CD4-positive, alpha-beta T cell treated with Interleukin-2 at 100 ng/mL for 4 hours (primary cell): ENCODE measurements around the gene TRMT61B.

Experiments used
- DNase-seq: peaks from one replicate; pipeline ENCODE4 v3.0.0-alpha.2; 2020; ENCODE audit warnings: low spot score

TRMT61B gene

DNA sequence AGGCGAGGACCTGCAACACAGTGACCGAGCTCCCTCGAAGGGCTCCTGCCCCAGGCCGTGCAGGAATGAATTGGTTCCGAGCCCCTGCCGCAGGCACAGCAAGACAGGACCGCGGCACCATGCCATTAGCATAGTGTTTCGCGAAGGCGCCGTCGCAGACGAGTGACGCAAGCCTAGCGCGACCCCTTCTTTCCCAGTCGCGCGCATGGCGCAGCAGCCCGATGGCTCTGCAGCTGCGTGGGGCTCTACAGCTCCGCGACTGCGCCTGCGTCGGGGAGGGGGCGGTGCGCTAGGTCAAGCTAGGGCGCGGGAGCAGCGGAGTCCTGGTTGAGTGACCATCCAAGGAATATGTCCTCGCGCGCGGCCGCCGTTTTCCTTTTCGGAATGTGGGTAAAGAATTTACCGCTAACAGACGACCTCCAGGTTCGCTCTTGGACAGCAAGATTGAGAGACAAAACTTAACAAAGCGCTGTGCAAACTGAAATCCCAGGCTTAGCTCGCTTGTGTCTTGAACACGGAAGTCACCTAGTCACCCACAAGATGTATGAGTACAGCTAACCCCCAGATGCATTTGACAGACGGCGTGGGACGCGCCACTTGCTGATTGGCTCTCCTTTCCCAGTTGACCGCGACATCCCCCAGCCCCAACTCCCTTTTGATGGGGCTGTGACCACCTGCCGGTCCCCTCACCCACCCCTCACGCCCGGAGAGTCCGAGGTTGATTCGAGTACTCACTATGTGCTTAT is at the start of gene TRMT61B:
Gene TRMT61B, minus strand, starts transcription at position 164 of the 746 bp plus-strand sequence. Its CDS starts 32 bp downstream, at position 132.
- peak; percentile 96 for DNase-seq

DNA sequence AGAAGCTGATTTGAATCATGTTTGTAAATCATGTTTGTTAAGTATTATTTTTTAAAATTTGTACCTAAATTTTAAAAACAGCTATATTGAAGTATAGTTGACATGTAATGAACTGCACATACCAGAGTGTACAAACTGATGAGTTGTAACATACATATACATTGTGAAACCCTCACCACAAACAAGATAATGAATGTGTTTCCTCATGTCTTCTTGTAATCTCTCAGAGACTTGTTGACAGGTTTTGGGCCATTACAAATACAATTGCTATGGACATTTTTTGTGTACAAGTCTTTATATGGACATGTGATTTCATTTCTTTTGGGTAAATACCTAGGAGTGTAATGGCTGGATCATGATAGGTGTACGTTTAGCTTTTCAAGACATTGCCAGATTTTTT is 45.8 kb upstream of the TRMT61B start:
- no peak for DNase-seq

DNA sequence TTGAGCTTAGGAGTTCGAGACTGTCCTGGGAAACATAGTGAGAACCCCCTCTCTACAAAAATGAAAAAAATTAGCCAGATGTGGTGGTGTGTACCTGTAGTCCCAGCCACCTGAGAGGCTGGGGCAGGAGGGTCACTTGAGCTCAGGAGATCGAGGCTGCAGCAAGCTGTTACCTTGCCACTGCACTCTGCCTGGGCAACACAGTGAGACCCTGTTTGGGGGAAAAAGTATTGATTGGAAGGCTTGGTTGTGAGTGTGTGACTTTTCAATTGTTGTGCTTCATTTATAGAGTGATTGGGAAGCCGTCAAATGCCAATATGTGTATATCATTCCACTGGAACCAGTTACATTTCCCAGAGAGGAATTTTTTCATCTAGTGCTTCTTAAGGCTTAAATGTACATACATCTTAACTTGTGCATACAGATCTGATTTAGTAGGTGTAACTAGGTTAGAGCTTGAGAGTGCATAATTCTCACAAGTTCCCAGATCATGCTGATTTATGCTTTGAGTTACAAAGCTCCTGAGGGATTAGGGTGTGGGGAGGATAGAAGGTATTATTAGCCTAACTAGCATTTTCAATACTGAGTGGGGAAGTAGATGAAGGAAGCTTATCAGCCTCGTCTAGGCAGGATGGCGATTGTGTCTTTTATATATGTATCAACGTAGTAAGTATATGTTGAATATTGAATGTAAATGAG is 39.7 kb upstream of the TRMT61B start:
- no peak for DNase-seq

DNA sequence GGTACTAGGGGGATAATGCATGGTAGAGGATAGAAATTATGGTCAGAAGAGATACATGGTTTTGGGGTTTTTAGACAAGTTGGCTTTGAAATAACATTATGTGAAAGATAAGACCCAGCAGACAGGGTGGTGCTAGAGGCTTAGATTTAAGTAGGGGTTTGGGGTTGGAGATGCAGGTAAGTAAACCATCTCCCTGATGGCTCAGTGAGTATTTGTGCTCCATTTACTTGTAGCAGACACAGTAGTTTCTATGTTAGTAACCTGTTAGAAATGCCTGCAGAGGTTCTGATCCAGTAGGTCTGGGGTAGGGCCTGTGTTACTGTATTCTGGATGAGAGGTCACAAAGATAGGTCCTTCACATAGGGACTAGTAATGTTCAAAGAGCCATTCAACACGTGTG is 38.1 kb upstream of the TRMT61B start:
- no peak for DNase-seq

DNA sequence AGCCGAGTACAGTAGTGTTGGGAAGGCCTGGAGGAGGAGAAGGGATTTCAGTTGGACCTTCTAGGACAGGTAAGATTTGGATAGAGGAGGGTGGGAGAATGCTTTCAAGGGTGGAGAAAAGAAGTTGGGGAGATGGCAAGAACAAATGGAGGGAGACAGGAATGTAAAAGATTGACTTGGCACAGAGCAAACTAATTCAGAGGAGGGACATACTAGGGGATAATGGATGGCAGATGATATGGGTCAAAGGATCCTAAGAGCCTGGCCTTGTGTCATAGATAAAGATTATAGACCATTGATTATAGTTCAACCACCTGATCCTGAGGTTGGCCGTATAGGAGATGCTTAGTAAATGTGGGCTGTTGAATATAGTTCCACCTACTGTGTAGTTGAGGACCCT is 36.7 kb upstream of the TRMT61B start:
- DNase-seq = no peak

DNA sequence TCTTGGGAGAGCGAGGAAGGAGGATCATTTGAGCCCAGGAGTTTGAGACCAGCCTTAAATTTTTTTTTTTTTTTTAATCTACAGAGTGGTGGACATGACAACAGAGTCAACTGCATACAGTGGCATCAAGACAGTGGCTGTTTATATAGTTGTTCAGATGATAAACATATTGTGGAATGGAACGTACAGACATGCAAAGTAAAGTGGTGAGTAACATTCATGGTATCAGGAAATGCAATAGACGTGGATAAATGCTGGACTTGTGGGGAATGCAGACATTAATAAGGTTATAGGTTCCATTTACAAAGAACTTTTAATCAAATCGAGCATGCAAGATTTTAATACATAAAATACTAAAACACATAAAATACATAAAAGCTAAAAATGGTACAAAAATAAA is 36.3 kb upstream of the TRMT61B start:
- DNase-seq = no peak

DNA sequence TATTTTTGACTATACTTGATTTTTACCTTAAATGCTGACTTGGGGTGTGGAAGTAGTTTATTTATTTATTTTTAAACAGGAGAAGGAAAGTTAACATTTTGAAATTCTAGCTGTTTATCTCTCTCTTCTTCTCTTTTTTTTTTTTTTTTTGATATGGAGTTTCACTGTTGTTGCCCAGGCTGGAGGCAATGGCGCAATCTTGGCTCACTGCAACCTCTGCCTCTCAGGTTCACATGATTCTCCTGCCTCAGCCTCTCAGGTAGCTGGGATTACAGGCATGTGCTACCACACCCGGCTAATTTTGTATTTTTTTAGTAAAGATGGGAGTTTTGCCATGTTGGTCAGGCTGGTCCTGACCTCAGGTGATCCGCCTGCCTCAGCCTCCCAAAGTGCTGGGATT is 35.4 kb upstream of the TRMT61B start:
- no peak for DNase-seq

DNA sequence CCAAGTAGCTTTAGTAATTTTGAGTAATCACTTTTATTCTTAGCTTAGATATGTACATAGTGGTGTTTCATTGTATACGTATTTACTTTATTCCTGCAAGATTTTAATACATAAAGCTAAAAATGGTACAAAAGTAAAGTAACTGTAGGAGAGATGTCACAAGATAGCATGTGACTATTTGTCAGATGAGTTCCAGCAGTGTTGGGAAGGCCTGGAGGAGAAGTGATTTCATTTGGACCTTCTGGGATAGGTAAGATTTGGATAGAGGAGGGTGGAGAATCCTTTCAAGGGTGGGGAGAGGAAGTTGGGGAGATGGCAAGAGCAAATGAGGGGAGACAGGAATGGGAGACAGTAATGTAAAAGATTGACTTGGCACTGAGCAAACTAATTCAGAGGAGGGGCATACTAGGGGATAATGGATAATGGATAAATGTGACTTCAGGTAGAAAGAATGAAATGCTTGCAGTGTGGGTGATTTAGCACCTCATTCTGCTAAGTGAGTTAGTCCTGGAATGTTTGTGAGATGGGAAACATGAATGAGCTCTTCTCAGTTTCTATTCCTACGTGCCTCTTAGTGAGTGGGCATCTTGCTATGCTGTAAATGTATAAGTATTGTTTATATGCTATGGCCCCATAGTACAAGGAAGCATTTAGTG is 34.8 kb upstream of the TRMT61B start:
- DNase-seq = no peak

DNA sequence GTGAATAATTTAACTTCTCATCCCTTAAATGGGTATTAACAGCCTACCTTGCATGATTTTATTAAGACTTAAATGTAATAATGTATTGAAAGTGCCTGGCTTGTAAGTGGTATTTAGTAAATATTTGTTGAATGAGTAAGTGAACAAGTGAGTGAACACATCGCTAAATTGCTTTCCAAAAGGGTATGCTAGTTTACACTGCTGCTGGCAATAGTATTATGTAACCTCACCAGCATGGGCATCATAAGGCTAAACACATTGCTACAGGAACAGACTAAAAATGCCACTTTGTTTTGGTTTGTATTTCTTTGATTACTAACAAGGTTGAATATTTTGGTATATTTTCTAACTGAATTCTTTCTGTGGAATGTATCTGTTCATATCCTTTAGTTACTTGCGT is 34.2 kb upstream of the TRMT61B start:
- DNase-seq = no peak

DNA sequence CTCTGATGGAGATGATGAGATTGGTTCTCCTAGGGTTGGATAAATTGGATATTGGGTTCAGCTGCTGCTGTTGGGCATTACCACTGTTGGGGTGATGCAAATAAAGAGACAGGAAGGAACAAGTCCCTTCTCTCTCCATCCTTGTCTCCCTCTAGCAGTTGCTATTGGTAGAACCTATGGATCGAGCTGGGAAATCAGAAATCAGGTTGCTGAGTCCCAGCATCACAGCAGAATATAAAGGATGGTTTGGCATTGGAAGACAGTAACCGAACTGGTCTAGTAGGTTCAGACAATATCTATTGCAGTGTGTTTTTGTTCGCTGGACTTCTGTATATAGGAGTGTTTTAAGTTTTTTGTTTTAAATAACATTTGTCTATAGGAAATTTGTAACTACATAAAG is 32.5 kb upstream of the TRMT61B start:
- DNase-seq = no peak

DNA sequence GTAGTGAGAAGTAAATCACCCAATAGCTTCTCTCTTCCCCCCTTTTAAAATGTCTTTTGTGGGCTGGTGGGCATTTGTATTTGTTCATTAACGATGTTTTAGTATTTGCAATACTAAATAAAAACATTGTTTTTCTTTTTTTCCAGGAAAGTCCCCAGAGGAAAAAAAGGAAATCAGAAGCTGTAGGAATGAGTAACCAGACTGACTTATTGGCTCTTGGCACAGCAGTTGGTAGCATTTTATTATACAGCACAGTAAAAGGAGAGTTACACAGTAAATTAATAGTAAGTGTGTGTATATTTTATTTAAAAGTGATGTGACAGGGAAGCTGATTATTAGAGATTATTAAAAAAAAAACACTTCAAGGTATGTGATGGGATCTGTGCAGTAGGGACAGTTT is 31.7 kb upstream of the TRMT61B start:
- DNase-seq = no peak

DNA sequence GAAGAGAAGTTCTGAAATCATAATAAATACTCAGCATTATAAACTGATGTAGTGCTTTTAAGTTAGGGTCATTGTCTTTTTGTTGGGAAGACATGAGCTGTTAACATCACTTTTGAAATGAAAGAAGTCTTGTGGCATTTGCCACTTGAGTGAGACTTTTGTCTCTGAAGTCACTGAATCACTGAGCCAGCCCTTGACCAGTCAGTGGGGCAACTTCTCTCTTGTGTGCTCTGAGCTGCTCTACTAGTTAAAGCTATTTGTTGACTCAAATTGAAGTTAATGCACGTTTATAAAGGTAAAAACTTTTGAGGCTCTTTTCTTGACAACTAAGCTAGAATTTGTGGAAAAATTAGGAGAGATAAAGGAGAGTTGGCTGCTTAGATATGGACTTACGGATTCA is 31.1 kb upstream of the TRMT61B start:
- no peak for DNase-seq

DNA sequence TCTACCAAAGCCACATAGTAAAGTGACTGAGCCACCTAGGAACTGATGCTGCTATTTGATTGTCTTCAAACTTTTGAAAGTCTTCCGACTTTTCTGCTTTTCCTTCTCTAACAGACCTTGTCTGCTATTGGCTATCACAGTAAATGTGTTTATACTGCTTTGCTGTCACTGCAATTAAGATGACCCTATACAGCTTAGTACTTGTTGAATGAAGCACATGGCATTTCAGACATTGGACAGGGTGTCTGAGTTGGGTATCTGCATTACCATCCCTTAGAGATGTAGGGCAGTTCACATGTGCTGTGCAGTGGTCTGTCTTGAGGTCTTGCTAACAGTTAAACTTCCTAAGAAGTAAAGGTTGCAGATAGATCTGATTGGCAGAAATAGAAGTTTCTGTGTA is 27.9 kb upstream of the TRMT61B start:
- DNase-seq = no peak

DNA sequence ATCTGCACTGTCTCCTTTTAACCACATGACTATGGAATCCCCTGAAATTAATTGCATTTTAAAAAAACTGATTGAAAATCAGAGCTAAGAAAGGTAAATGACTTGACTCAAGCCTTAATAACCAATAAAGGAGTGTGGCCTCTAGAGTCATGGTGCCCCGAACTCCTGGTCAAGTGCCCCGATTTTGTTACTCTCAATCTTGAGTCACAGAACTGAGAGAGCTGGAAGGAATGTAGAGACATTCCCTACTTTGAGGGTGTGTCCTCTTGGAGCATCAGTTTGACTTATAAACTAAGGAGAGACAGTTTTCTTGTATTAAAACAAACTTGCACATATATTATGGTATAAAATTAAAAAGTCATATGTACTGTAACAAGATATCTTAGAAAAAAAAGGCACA is 26.8 kb upstream of the TRMT61B start:
- no peak for DNase-seq

DNA sequence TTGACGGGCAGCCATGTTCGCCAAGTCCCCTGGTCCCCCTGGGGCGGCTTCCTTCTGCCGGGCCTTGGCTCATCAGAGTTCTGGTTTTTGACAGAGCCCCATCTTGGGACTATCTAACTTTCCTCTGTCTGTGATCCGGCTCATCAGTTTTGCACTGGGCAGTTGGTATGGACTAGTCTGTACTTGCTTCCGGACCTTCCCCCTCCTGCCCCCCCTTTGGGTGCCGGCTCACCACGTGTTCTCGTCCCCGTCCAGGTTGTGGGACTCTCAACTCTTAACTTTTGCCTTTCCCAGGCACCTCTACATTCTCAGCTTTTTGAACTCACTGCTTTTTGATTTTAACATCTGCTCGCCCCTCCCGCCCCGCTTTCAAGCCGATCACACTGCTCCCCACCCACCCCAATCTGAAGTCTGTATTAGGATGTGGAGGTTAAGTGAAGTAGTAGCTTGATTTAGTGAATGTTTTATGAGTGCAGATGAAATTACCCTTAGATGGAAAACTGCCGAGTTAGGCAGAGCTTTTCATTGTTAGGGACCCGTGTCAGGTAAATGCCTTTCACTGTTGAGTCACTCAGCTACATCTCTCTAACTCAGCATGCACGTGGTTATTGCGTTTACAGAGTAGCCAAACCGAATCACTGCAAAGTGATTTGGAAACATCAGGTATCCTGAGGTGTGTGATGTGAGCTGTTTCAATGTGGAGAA is 25.2 kb upstream of the TRMT61B start:
- DNase-seq = peak; percentile 38

DNA sequence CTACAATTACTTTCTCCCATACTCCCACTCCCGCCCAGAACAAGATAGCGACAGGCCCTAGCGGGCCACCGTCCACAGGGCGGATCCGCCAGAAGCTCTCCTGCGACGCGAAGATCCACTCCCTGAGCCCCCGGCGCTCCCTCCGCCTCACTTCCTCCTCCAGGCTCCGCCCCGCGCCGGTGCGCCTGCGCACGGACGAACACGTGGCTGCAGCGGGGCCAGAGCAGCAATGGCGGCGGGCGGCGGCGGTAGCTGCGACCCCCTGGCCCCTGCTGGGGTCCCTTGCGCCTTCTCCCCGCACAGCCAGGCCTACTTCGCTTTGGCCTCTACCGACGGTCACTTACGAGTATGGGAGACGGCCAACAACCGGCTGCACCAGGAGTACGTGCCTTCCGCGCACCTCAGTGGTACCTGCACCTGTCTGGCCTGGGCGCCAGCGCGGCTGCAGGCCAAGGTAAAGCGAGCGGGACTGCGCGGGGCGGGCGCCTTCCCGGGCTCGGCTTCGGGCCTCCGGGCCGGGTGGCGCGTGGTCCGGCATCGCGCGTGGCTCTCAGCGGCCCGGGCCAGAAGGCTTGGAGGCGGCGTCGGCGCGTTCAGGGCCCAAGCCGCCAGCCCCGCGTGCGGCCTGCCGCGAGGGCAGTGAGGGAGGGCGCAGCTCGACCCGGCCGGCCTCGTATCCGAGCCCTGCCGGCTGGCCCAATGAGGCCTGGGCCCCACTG is 24.5 kb upstream of the TRMT61B start, which contains the start of gene WDR43:
Gene WDR43, plus strand, starts transcription at position 198 of the 719 bp plus-strand sequence. Its CDS starts 32 bp downstream, at position 230.
- peak; percentile 98 for DNase-seq

DNA sequence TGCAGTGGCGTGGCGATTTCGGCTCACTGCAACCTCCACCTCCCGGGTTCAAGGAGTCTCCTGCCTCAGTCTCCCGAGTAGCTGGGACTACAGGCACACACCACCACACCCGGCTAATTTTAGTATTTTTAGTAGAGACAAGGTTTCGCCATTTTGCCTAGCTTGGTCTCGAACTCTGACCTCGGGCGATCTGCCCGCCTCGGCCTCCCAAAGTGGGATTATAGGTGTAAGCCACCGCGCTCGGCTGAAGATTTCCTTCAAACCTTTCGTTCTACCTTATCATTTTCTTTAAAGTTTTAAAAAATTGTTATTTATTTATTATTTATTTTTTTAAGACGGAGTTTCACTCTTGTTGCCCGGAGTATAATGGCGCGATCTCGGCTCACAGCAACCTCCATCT is 23.4 kb upstream of the TRMT61B start:
- no peak for DNase-seq

DNA sequence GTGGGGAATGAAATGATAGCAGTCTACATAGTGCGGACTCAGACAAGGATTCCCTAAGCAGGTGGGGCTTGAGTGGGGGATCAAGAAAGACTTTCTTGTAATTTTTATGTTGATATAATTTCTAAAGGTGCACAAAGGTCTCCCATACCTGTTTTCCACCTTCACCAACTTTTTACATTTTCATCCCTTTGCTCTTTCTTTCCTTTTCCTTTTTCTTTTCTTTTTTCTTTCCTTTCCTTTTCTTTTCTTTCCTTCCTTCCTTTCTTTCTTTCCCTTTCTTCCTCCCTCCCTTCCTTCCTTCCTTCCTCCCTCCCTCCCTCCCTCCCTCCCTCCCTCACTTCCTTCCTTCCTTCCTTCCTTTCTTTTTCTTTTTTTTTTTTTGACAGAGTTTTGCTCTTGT is 10.1 kb upstream of the TRMT61B start:
- DNase-seq = no peak

DNA sequence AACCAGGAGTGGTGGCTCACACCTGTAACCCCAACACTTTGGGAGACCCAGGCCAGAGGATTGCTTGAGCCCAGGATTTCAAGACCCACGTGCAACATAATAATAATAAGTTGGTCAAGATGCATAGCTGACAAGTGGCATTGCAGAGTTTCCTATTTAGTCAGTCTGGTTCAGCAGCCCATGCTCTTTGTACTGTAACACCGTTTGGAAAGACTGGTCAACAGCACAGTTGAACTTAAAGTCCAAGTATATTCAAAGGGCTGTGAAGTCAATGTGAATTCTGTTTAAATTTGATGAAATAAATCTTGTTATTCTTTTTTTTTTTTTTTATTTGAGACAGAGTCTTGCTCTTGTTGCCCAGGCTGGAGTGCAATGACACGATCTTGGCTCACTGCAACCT is 1.5 kb upstream of the TRMT61B start:
- no peak for DNase-seq

DNA sequence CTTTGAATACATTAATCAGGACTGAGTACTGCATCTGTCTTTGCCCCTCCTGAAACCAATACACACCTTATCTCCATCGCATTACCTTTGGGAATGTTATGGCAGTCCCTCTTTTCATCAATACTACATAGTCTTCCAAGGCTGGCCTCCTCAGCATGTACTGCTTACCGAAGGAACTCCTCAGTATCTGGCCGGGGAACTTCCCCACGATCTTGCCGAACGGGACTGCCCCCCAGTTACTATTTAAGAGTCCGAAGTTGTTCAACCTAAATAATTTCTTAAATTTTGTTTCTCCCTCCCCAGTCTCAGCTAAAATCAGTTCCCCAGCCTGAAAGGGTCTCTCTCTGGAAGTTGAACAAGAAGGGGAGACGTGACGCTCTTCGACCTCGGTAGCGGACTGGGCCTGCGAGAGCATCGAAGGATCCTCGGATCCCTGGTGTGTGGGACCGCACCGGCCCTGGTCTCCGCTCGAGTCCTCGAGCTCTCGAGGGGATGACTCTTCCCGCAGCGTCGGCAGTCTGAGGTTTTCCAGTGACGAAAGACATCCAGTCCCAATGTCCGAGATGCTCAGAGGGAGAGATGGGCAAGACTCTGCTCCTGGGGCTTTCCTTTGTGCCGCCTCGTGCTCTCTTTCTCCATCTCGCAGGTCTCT is 489 bp downstream of the TRMT61B start:
- no peak for DNase-seq

DNA sequence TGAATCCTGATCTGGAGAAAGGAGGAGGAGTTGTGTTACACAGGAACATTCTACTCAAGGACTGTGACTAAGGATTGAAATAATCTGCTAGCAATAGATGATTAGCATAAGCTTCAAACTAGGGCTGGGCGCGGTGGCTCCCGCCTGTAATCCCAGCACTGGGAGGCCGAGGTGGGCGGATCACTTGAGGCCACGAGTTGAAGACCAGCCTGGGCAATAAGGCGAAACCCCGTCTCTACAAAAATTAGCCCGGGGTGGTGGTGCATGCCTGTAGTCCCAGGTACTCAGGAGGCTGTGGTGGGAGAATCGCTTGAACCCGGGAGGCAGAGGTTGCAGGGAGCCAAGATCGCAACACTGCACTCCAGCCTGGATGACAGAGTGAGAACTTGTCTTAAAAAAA is 1.5 kb downstream of the TRMT61B start:
- DNase-seq = no peak
